RCC 7860 (cell line): ENCODE measurements around the gene RRAS2.

ENCODE experiments used
- DNase-seq: peaks from one replicate; pipeline ENCODE4 v3.0.0-alpha.2; 2015; ENCODE audit warnings: low spot score
- FAIRE-seq: peaks from 2 replicates; lab custom pipeline; 2012; peaks lifted over from hg19 to GRCh38; lab: Jason Lieb, UNC

The RRAS2 gene

DNA sequence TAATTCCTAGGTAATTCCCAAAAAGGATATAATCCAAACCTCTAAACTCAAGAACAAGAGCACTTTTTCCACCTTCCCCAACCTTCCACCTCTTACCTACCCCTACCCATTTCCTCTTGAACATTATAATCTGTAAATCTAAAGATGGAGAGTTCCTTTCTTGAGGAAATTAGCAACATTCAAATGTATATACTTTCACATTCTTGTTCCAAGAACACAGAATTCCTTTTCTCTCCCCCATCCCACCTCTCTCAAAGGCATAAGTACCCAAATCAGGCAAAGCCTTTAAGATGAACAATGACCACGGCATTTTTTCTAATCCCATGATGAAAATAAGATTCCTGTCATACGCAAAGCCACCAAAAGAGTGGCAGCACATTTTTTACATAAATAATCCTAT is 18.3 kb downstream of the RRAS2 start:
- no peak for FAIRE-seq
- DNase-seq = no peak

DNA sequence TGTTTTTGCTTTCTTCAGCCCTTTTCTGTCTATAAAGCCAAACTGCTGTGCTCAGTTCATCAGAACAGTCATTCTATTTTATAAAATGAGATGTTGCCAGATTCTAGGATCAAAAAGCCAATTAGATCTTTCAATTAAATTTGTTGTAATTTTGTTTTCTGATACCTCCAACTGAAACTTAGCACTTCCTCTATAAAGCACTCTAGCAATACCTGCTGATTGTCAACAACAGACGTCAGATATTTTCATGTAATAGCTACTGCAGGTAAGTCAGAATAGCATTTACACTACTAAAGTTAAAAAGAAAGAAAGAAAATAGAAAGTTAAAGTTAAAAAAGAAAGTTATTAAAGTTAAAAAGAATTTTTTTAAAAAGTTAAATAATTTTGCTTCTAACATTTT is 19.6 kb downstream of the RRAS2 start:
- FAIRE-seq (peak; percentile 16), DNase-seq (no peak)

GRCh38 chr11:14336507-14337503 is 22.2 kb downstream of the RRAS2 start:
- peak; percentile 98 for FAIRE-seq
- peak; percentile 94 for DNase-seq

DNA sequence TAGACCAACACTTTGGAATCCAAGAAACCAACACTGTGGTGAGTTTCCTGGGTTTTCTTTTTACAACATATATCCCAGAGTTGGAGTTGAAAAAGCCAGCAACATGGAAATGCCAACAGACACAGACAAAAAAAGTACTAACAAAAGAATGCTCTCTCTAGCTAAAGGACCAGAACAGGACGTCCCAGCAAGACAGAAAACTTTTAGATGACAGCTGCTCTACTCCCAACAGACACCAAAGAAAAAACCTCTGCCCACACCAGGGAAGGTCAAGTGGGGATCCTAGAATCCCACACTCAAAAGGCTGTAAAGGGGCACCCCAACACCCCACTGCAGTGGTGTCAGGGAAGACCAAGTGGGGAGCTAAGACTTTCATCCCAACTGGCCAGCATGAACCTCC is 23.3 kb downstream of the RRAS2 start:
- FAIRE-seq = no peak
- no peak for DNase-seq

DNA sequence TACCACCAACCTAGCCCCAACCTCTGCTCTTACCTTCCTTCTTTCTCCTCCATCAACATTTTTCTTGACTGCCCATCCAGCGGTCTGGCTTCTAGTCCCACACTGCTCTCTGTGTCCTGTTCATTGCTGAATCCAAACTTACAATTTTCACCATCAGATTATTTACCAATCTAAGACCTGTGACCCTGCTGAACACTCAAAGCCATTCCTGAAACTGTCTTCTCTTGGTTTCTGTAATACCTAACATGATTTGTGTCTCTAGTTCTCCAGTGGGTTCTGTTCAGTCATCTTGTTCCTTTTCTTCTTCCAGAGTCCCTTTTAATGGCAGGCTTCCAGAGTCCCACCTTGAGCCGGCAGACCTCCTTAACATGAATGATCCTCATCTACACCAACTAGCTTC is 24.1 kb downstream of the RRAS2 start:
- FAIRE-seq = no peak

DNA sequence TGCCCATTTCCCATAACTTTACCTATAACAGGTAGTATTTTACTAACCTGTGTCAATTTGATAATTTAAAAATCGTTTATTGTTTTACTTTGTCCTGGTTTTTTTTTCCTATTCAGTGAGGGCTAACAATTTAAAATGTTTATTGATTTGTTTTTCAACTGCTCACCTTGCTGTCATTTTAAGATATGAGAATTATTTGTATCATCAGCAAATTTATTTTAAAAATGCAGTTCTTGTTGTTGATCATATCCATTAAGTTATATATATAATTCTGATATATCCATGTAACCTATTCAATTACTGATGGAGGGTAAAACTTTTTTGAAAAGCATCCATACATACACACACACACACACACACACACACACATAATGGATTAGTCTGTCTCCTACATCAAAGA is 24.8 kb downstream of the RRAS2 start:
- no peak for DNase-seq
- FAIRE-seq = no peak

More for the DNA sequence above, 24.1 kb downstream of the RRAS2 start:
- DNase-seq = no peak

GRCh38 chr11:14331476-14332136 is 27.4 kb downstream of the RRAS2 start:
- DNase-seq (no peak), FAIRE-seq (no peak)

DNA sequence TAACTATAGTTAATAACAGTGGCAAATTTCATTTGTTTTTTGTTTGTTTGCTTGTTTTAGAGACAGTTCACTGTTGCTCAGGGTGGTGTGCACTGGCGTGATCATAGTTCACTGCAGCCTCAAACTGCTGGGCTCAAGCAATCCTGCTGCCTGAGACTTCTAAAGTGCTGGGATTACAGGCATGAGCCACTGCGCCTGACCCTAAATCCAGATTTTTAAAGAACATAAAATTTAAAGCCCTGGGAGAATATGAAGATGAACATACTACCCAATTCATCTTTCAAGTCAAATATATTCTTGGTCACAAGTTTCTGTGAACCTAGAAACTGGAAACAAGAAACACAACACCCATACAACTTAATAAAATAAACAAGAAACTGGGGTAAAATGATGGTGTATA is 28.1 kb downstream of the RRAS2 start:
- FAIRE-seq (no peak), DNase-seq (no peak)

- no peak for DNase-seq
- FAIRE-seq = no peak
These were observed 29.3 kb downstream of the RRAS2 start for GRCh38 chr11:14329702-14330101.

DNA sequence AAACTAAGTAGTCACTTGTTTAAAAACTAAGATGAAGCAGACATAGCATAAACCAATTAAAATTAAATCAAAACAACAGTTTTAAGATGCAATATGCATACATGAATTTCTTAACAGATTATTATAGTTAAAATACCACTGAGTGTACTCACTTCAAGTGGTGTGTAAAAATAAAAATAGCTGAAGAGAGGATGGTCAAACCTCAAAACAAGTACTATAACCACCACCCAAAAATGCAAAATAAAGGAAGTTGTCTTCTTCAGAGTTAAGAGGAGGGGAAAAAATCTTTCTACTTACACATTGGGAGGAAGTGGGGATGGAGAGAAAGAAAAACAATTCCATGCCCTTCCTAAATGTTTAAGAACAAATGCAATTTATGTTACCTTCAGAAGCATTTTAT is 31.9 kb downstream of the RRAS2 start:
- FAIRE-seq (no peak), DNase-seq (no peak)

DNA sequence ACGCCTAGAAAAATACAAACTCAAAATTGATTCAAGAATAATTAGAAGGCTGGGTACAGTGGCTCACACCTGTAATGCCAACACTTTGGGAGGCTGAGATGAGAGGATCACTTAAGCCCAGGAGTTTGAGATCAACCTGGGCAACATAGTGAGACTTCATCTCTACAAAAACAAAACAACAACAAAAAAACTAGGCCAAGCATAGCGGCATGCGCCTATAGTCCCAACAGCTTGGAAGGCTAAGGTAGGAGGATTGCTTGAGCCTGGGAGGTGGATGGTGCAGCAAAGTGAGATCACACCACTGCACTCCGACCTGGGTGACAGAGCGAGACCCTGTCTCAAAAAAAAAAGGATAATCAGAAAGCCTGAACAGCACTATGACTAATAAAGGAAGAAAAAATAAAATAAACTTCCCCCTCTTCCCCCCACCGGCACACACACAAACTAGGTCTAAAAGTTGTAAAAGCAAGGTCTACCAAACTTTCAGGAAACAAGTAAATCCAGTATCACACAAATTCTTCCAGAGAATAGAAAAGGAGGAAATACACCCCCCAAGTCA is 35.8 kb downstream of the RRAS2 start:
- FAIRE-seq (no peak), DNase-seq (no peak)

GRCh38 chr11:14322510-14322909 is 36.5 kb downstream of the RRAS2 start:
- peak; percentile 7 for FAIRE-seq

DNA sequence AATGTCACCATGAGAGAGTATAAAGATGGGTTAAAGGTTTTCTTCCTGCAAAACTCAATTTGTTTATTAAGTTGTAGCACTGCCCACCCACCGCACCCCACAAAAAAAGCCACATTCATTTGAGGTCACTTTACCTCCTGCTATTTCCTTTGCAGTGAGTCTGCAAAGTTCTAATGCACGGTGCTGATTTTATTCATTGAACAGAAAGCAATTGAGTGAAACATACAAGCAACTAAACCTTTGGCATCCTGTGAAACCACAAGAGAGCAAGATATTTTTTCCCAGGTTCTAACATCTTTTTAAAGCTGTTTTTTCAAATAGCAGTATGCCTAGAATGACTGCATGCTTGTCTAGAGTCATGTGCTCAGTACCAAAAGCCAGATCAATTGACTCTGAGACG is 39.0 kb downstream of the RRAS2 start:
- no peak for FAIRE-seq
- DNase-seq = no peak

More at GRCh38 chr11:14322510-14322909, 36.5 kb downstream of the RRAS2 start:
- no peak for DNase-seq

DNA sequence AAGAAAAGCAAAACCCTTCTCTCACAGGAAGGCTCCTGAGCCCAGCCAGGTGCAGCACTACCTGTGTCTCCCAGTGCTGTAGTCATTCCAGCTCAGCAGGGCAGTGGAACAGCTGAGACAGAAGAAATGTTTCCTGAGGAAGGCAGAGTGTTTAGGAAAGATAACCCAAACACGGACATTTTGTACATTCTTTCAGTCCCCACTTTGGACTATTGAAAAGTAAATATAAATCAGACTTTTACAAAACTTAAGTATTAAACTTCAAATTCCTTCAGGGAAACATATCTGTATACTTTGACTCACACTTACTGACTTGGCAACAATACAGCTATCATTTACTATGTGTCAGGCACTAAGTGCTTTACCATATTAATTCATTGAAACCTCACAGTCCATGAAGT is 40.4 kb downstream of the RRAS2 start:
- no peak for FAIRE-seq
- DNase-seq = no peak

GRCh38 chr11:14317659-14318325 is 41.2 kb downstream of the RRAS2 start:
- no peak for DNase-seq
- FAIRE-seq = no peak

- FAIRE-seq = no peak
These were observed 43.9 kb downstream of the RRAS2 start for GRCh38 chr11:14315130-14315529.

DNA sequence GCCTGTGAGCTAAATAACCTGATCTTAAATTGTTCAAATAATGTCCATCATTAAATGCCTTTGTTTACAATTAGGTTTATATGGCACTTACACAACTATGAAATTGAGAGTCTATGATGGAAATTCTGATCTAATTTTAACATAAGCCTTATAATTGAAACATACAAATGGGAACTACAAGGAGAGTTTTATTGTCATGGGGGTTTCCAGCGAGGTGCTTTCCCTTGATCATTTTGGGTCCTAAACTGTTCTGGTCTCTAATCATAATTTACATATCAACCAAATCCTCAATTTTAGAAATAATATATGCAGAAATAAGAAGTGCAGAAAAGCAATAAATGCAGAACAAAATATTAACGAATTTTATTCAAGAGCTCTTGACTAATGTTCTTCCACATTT is 44.9 kb downstream of the RRAS2 start:
- FAIRE-seq = no peak
- DNase-seq = no peak

More at GRCh38 chr11:14315130-14315529, 43.9 kb downstream of the RRAS2 start:
- DNase-seq = no peak

- FAIRE-seq = no peak
- no peak for DNase-seq
These were observed 46.1 kb downstream of the RRAS2 start for GRCh38 chr11:14312736-14313438.

GRCh38 chr11:14310679-14311078 is 48.3 kb downstream of the RRAS2 start:
- DNase-seq (no peak), FAIRE-seq (no peak)

GRCh38 chr11:14309425-14310192 is 49.4 kb downstream of the RRAS2 start:
- FAIRE-seq = no peak
- DNase-seq = no peak
